Liver (tissue), 3 donors: Measurements from ENCODE around the gene TMPRSS6.

Source experiments
- ATF3 ChIP-seq: IDR thresholded peaks from 2 replicates; pipeline ENCODE4 v1.6.1; 2016; ENCODE audit warnings: antibody characterized with exemption
- CTCF ChIP-seq: fragments of 150-350 bp; IDR thresholded peaks from 2 replicates; pipeline ENCODE4 v1.5.1; 2017; ENCODE audit warnings: improper control_type of control experiment, low read depth, low read length; ENCODE audit not compliant: missing input control
- GABPA ChIP-seq, 2 donors: IDR thresholded peaks in 1 of 2; conservative IDR thresholded peaks in 1 of 2; 2 replicates each; pipeline ENCODE4 v1.6.1; 2016; ENCODE audit warnings: antibody characterized with exemption in 2 of 2, mild to moderate bottlenecking in 1 of 2, moderate library complexity in 1 of 2
- JUND ChIP-seq, 2 donors: IDR thresholded peaks; 2 replicates each; pipeline ENCODE4 v1.6.1; 2016; ENCODE audit warnings: antibody characterized with exemption in 2 of 2
- MAX ChIP-seq: IDR thresholded peaks from 2 replicates; pipeline ENCODE4 v1.6.1; 2016; ENCODE audit warnings: antibody characterized with exemption
- RAD21 ChIP-seq, 2 donors: IDR thresholded peaks; 2 replicates each; pipeline ENCODE4 v1.6.1; 2016; ENCODE audit warnings: antibody characterized with exemption in 2 of 2, mild to moderate bottlenecking in 2 of 2
- RXRA ChIP-seq, 2 donors: IDR thresholded peaks; 2 replicates each; pipeline ENCODE4 v1.6.1; 2017 to 2018; ENCODE audit warnings: antibody characterized with exemption in 2 of 2, mild to moderate bottlenecking in 1 of 2
- YY1 ChIP-seq: IDR thresholded peaks from 2 replicates; pipeline ENCODE4 v1.6.1; 2016; ENCODE audit warnings: antibody characterized with exemption, mild to moderate bottlenecking
- ZBTB33 ChIP-seq: IDR thresholded peaks from 2 replicates; pipeline ENCODE4 v1.6.1; 2016; ENCODE audit warnings: antibody characterized with exemption
- donor health status: healthy.
- donor health status: healthy.

GRCh38 chr22:37158963-37159290, 49.4 kb upstream of the TMPRSS6 start:
- TF ChIP-seq JUND (IDR thresholded peaks at IDR 0.05) (no peak), GABPA (IDR thresholded peaks at IDR 0.05 in 1 of 2, conservative IDR thresholded peaks at IDR 0.05 in 1 of 2) (no peak), CTCF (no peak), MAX (no peak), ZBTB33 (no peak), RAD21 (IDR thresholded peaks at IDR 0.05) (no peak), YY1 (no peak), ATF3 (no peak), RXRA (IDR thresholded peaks at IDR 0.05) (no peak)
